ENCODE results near the gene CARNS1. TPM values are rescaled to one million over a fixed set of nuclear protein-coding genes. Genes with fewer than 3 reads are reported as not detected.

CARNS1 gene
- total and polyA plus RNA-seq, 2 of the 8 experiments (the other 6 are each of a cell fraction or from before 2014, with no cell fraction given) = 0.82 to 1.1 TPM

DNA sequence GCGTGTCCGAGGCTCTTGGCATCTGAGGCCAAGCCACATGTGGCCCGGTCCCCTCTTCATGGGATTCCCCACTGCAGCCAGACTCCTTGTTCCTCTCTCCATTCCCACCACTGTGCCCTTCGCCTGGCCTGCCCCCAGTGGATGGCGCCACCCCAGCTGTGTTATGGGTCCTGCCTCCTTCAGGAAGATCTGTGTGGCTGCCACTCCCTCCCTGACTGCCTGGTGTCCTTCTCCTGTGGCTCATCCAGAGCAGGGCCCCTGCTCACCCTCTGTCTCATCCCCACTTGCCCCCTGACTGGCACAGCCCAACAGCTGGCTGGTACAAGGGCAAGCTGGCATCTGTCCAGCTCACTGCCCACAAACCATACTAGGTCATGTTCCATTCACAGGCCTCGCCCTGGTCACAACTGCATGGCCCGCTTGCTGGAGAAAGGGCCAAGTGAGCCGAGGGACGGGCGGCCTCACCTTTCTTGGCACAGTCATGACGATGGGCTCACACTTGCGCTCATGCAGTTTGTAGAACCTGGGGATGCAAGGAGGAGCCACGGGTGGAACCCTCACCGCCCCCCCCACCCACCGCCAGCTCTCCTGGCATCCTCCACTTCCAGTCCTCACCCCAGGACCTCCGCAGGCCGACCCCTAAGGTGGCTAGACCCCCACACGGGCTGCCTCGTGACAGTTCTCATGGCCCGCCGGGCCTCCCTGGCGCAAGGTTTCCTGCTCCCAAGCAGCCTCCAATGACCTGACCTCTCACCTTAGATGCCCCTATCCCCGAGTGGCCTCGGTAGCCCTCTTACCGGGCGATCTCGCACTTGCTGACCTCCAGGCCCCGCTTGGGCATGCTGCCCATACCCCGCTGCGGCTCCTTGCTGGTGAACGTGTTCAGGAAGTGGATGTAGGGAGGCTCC lies 24.1 kb downstream of the CARNS1 start (continued):
- TF ChIP-seq, protein P1, sequence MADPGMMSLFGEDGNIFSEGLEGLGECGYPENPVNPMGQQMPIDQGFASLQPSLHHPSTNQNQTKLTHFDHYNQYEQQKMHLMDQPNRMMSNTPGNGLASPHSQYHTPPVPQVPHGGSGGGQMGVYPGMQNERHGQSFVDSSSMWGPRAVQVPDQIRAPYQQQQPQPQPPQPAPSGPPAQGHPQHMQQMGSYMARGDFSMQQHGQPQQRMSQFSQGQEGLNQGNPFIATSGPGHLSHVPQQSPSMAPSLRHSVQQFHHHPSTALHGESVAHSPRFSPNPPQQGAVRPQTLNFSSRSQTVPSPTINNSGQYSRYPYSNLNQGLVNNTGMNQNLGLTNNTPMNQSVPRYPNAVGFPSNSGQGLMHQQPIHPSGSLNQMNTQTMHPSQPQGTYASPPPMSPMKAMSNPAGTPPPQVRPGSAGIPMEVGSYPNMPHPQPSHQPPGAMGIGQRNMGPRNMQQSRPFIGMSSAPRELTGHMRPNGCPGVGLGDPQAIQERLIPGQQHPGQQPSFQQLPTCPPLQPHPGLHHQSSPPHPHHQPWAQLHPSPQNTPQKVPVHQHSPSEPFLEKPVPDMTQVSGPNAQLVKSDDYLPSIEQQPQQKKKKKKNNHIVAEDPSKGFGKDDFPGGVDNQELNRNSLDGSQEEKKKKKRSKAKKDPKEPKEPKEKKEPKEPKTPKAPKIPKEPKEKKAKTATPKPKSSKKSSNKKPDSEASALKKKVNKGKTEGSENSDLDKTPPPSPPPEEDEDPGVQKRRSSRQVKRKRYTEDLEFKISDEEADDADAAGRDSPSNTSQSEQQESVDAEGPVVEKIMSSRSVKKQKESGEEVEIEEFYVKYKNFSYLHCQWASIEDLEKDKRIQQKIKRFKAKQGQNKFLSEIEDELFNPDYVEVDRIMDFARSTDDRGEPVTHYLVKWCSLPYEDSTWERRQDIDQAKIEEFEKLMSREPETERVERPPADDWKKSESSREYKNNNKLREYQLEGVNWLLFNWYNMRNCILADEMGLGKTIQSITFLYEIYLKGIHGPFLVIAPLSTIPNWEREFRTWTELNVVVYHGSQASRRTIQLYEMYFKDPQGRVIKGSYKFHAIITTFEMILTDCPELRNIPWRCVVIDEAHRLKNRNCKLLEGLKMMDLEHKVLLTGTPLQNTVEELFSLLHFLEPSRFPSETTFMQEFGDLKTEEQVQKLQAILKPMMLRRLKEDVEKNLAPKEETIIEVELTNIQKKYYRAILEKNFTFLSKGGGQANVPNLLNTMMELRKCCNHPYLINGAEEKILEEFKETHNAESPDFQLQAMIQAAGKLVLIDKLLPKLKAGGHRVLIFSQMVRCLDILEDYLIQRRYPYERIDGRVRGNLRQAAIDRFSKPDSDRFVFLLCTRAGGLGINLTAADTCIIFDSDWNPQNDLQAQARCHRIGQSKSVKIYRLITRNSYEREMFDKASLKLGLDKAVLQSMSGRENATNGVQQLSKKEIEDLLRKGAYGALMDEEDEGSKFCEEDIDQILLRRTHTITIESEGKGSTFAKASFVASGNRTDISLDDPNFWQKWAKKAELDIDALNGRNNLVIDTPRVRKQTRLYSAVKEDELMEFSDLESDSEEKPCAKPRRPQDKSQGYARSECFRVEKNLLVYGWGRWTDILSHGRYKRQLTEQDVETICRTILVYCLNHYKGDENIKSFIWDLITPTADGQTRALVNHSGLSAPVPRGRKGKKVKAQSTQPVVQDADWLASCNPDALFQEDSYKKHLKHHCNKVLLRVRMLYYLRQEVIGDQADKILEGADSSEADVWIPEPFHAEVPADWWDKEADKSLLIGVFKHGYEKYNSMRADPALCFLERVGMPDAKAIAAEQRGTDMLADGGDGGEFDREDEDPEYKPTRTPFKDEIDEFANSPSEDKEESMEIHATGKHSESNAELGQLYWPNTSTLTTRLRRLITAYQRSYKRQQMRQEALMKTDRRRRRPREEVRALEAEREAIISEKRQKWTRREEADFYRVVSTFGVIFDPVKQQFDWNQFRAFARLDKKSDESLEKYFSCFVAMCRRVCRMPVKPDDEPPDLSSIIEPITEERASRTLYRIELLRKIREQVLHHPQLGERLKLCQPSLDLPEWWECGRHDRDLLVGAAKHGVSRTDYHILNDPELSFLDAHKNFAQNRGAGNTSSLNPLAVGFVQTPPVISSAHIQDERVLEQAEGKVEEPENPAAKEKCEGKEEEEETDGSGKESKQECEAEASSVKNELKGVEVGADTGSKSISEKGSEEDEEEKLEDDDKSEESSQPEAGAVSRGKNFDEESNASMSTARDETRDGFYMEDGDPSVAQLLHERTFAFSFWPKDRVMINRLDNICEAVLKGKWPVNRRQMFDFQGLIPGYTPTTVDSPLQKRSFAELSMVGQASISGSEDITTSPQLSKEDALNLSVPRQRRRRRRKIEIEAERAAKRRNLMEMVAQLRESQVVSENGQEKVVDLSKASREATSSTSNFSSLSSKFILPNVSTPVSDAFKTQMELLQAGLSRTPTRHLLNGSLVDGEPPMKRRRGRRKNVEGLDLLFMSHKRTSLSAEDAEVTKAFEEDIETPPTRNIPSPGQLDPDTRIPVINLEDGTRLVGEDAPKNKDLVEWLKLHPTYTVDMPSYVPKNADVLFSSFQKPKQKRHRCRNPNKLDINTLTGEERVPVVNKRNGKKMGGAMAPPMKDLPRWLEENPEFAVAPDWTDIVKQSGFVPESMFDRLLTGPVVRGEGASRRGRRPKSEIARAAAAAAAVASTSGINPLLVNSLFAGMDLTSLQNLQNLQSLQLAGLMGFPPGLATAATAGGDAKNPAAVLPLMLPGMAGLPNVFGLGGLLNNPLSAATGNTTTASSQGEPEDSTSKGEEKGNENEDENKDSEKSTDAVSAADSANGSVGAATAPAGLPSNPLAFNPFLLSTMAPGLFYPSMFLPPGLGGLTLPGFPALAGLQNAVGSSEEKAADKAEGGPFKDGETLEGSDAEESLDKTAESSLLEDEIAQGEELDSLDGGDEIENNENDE (IDR thresholded peaks at IDR 0.05; ENCODE audit: insufficient replicate concordance, low read length) = no peak
- no peak for TF ChIP-seq SAP30 (IDR thresholded peaks at IDR 0.05; ENCODE audit: insufficient read depth, insufficient replicate concordance, low read length)
- TF ChIP-seq HDAC2 (IDR thresholded peaks at IDR 0.05; ENCODE audit: borderline replicate concordance in 1 of 2, low read depth in 2 of 2, low read length in 2 of 2) = no peak
- no peak for TF ChIP-seq TCF12 (IDR thresholded peaks at IDR 0.05; ENCODE audit: low read depth, low read length)
- no peak for TF ChIP-seq ASH2L (IDR thresholded peaks at IDR 0.05; ENCODE audit: low read length)
- TF ChIP-seq CREB1 (IDR thresholded peaks at IDR 0.05) = no peak
- TF ChIP-seq TBP (IDR thresholded peaks at IDR 0.05; ENCODE audit: low read depth, low read length) = no peak
- TF ChIP-seq EGR1 (IDR thresholded peaks at IDR 0.05; ENCODE audit: borderline replicate concordance, low read depth, low read length) = no peak
